ENCODE results near the gene EFCAB9.
"Not testable (repeated sequence)": the region's sequence is repeated elsewhere in the genome, so short reads cannot be mapped to it uniquely, and the experiment has no call there.

Gene EFCAB9

GRCh38 chr5:172188033-172188892 is 5.7 kb upstream of the EFCAB9 start, which contains the start of gene STK10:
Gene STK10 (minus strand): TSS chr5:172188224. CDS start chr5:172188042, 182 bp downstream.
- peak; percentile 98 for DNase-seq (ENCODE audit: low read depth, low spot score)

GRCh38 chr5:172188893-172189692 is 4.9 kb upstream of the EFCAB9 start:
- peak; percentile 74 for DNase-seq (ENCODE audit: low read depth, low spot score)

- DNase-seq (ENCODE audit: low read depth, low spot score) = no peak
These were observed 4.2 kb upstream of the EFCAB9 start for GRCh38 chr5:172189693-172190296.

GRCh38 chr5:172194985-172195774 is 1.2 kb downstream of the EFCAB9 start:
- no peak for DNase-seq (ENCODE audit: low read depth, low spot score)

GRCh38 chr5:172197775-172198174 is 3.8 kb downstream of the EFCAB9 start:
- DNase-seq (ENCODE audit: low read depth, low spot score) = not testable (repeated sequence)

GRCh38 chr5:172199446-172199845 is 5.5 kb downstream of the EFCAB9 start:
- DNase-seq (ENCODE audit: low read depth, low spot score) = no peak

- DNase-seq (ENCODE audit: low read depth, low spot score) = no peak
These were observed 6.5 kb downstream of the EFCAB9 start for GRCh38 chr5:172200476-172200875.

- DNase-seq (ENCODE audit: low read depth, low spot score) = not testable (repeated sequence)
These were observed 12.0 kb downstream of the EFCAB9 start for GRCh38 chr5:172205984-172206383.

GRCh38 chr5:172207511-172207910 is 13.5 kb downstream of the EFCAB9 start:
- no peak for DNase-seq (ENCODE audit: low read depth, low spot score)

GRCh38 chr5:172209714-172210113 is 15.7 kb downstream of the EFCAB9 start:
- no peak for DNase-seq (ENCODE audit: low read depth, low spot score)

- no peak for DNase-seq (ENCODE audit: low read depth, low spot score)
These were observed 17.7 kb downstream of the EFCAB9 start for GRCh38 chr5:172211676-172212075.

- DNase-seq (ENCODE audit: low read depth, low spot score) = no peak
These were observed 19.2 kb downstream of the EFCAB9 start for GRCh38 chr5:172213126-172213525.

- no peak for DNase-seq (ENCODE audit: low read depth, low spot score)
These were observed 22.4 kb downstream of the EFCAB9 start for GRCh38 chr5:172216345-172216744.

GRCh38 chr5:172219296-172219695 is 25.3 kb downstream of the EFCAB9 start:
- no peak for DNase-seq (ENCODE audit: low read depth, low spot score)

GRCh38 chr5:172223901-172224873 is 30.2 kb downstream of the EFCAB9 start:
- no peak for DNase-seq (ENCODE audit: low read depth, low spot score)

GRCh38 chr5:172224996-172225395 is 31.0 kb downstream of the EFCAB9 start:
- no peak for DNase-seq (ENCODE audit: low read depth, low spot score)

- DNase-seq (ENCODE audit: low read depth, low spot score) = no peak
These were observed 35.9 kb downstream of the EFCAB9 start for GRCh38 chr5:172229904-172230303.

- no peak for DNase-seq (ENCODE audit: low read depth, low spot score)
These were observed 40.1 kb downstream of the EFCAB9 start for GRCh38 chr5:172234031-172234430.

GRCh38 chr5:172235132-172235780 is 41.3 kb downstream of the EFCAB9 start:
- peak; percentile 43 for DNase-seq (ENCODE audit: low read depth, low spot score)
